ENCODE measurements around the gene CCDC91.
A peak's percentile ranks its signal among the peaks of the same experiment; 100 is the strongest.
"Not testable (repeated sequence)": the region's sequence is repeated elsewhere in the genome, so short reads cannot be mapped to it uniquely, and the experiment has no call there.

Gene CCDC91

DNA sequence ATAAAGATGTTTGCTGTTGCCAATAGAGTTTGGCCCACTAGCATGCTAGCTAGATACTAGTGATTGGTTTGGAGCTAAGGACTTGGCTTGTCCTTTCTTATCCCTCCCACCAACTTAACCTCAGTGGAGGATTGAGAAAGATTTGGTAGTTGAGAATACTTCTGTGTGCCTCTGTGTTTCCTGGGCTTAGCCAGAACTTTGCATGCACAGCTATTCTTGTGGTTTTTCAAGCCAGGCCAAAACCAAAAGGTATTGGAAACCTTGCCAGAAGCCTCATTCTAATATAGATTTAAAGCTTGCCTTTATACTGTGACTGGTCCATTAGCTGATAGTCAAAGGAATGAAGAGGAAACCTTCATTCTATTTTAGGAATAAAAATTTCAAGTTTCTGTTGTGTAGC lies 188.5 kb downstream of the CCDC91 start:
- DNase-seq = no peak

DNA sequence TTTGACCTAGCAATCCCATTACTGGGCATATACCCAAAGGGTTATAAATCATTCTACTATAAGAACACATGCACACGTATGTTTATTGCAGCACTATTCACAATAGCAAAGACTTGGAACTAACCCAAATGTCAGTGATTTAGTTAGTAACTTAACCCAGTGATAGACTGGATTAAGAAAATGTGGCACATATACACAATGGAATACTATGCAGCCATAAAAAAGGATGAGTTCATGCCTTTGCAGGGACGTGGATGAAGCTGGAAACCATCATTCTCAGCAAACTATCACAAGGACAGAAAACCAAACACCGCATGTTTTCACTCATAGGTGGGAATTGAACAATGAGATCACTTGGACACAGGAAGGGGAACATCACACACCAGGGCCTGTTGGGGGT lies 189.5 kb downstream of the CCDC91 start:
- DNase-seq = not testable (repeated sequence)

DNA sequence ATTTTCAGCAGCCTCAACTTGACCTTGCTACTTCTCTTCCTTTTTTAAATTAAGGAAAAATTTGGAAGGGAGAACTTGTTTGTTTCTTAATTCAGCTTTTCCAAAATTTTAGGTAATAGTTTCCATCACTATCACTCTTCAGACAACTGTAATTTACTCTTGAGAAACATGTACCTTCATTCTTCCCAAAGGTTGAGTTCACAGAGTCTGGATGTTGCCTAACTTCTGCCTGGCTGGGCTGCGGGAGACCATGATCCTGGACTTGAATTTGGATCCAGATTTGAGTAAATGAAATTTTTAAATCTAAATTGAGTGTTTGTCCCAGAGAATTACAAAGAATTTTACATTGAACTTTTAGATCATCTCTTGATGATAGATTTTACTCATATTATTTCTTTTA lies 193.1 kb downstream of the CCDC91 start:
- no peak for DNase-seq

DNA sequence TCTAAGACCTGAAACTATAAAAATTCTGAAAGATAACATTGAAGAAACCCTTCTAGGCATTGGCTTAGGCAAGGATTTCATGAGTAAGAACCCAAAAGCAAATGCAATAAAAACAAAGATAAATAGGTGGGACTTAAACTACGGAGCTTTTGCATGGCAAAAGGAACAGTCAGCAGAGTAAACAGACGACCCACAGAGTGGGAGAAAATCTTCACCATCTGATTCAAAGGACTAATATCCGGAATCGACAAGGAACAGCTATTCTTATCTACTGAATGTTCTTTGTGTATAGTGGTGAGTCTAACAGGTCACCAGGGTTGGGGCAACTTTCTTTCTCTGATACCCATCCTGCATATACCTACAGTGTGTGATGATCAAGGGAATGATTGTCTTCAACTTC lies 198.6 kb downstream of the CCDC91 start:
- DNase-seq = no peak

DNA sequence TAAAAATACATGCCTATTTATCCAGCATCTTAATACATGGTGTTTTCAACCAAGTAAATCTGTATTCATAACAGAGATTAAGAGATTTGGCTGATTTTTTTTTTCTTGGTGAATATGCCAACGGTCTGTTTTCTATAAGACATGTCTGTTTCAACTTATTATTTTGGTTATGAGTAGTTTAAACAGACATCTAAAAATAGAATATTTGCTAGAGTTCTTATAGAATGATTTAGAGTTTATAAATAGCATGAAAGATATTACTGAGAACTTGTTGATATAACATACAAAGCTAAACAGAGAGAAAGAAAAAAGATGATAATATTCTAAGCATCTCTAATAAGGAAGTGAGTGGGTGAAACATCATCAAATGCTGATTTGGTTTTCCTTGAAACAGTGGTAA lies 199.9 kb downstream of the CCDC91 start:
- no peak for DNase-seq

DNA sequence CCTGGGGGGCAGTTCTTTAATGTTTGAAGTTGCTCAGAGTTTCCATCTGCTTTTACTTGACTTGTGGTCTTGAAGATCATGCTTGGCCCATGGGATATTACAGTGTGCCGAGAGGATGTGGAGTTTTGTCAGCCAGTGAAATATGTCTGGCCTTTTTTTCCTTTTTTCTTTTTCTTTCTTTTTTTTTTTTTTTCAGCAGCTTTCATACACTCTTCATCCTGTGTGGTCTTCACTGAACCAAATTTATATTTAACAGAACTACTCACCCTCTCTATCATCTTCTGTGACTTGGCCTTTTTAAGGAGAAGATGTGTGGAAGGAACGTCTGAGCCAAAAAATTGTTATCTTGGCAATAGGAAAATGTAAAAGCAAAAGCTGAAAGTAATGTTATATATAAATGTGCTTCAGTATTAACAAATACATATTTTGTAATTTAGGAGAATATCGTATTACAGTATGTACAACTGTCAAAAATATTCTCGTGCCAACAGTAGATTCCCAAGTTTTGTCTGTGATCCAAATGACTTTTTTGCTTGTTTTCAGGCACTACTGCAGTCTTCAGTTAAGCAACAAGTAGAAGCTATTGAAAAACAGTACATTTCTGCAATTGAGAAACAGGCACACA lies 200.6 kb downstream of the CCDC91 start:
- DNase-seq = no peak

DNA sequence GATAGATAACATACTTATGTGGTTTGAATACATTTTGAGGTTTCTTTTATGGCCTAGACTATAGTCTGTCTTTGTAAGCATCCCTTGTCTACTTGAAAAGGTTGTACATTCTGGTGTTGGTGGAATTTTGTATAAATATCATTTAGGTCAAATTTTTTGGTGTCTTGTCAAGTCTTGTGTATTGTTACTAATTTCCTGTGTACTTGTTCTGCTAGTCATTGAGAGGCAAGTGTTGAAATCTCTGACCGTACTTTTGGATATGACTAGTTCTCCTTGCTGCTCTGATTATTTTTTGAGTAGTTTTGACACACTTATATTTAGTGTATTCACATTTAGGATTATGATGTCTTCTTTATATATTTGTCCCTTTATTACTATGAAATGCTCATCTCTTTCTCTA lies 219.6 kb downstream of the CCDC91 start:
- DNase-seq = no peak

DNA sequence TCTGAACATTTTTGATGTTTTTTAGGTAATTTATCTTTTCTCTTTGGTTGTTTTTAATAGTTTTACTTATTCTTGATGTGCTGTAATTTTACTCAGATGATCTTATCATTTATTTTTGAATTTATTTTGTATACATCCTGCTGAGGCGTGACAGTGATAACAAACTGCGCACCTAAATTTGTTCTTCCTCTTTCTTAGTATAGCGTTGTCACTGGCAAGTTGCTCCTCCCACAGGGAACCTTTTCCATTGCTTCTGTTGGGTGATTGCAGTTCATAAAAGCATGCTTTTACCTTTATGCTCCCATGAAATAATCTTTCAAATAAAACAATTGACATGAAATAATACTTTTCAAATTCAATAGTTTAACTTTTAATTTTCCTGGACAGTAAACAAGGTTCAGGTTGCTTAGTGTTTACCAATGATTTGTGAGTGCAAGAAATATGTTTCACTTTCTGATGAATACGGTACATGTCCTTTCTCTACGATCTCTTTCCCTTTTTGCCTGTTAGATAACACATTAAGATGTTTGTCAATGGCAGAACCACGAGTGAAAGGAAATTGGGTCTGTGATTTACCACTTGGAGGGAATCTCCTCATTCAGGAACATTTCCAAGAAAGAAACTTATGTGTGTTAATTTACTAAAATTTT lies 223.3 kb downstream of the CCDC91 start:
- no peak for DNase-seq

DNA sequence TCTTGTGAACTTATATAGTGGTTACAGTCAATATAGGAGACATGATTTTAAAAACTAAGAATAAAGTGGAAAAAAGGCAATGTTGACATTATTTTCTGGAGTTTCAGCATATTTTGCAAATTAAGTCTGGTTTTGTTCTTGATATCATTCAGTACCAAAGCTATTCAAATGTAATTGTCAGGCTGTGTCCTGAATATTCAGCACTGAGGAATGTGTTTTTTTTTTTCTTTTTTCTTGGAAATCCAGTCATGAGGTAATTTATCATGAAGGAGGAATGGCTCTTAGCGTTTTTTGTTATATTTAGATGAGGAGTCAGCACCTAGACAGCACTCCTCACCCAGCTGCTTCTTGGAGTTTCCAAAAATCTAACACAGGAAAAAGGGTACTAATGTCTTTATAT lies 225.5 kb downstream of the CCDC91 start:
- DNase-seq = no peak

DNA sequence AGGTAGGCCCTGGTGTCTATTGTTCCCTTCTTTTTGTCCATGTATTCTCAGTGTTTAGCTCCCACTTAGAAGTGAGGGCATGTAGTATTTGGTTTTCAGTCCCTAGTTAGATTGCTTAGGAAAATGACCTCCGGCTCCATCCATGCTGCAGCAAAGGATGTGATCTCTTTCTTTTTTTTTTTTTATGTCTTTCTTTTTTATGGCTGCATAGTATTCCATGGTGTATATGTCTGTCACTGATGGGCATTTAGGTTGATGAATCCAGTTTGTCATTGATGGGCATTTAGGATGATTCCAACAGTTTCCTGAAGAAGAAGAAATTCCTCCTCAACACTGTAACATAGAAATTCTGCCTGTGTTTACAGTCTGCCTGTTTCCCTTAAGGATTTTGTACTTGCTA lies 231.1 kb downstream of the CCDC91 start:
- DNase-seq = no peak

DNA sequence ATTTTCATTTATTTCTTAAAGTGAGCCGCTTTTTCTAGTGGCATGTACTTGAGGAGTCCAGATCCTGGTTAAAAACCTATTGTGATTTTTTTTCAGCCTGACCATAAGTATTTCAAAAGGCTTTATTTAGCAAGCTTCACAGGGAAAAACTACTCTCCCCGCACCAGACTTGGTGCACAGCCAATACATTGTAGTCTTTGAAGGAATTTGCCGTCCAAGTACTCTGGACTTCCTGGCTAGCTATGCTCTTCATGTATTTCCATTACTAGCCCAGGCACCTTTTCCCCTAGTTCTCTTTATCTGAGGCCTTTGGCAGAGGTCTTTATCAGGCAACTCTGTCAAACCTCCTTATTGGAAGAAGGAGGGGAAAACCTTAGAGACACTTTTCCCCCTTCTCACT lies 234.7 kb downstream of the CCDC91 start:
- DNase-seq = no peak

DNA sequence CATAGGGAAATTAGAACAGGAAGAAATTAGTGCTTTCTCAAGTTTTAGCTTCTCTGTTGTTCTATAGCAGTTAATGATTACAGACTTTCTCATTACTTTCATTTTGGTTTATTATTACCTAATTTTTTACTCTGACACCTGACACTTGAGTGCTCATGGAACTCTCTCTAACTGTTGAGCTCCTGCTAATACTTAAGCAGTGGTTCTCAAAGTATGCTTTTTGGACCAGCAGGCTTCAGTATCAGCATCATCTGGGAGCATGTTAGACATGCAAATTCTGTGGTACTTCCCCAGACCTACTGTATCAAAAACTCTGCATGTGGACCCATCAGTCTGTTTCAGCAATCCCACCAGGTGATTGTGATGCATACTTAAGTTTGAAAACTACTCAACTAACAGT lies 235.3 kb downstream of the CCDC91 start:
- DNase-seq = no peak

DNA sequence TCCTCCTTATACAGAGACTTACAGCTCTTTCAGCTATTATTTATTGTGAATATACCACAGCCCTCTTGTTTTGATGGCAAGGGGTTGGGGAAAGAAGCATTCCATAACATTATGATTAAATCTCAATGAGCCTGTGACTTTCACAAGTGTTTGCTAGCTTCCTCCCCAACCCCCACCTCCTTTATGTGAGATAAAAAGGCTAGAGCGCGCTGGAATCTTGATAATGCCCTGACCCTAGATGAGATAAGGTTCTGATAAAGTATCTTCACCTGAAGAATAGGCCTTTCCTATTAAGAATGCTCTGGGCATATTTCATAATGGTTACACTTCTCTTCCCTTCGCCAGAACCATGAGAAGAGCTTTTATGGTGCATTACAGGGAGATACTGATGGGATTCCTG lies 236.8 kb downstream of the CCDC91 start:
- DNase-seq = no peak

DNA sequence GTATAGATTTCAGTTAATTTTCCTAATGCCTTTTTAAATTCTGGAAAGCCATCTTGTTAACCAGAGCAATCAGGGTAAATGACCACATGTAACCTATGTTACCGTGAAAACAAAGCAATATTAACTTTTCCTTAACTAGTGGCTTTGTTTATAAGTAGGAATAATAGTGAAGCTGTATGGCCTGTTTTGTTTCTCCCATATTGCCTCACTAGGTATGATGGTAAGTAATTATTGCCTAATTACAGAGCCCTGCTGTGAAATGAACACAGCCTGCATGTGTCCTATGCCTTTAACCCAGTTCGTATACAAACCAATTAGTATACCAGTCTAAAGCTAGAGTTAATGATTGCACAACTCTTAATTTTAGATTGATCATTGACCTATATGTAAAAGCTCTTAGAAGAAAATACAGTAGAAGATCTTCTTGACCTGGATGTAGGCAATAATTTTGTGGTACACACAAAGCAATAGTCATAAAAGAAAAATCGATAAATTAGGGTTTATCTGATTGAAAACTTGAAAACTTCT lies 249.9 kb downstream of the CCDC91 start:
- peak; percentile 54 for DNase-seq

DNA sequence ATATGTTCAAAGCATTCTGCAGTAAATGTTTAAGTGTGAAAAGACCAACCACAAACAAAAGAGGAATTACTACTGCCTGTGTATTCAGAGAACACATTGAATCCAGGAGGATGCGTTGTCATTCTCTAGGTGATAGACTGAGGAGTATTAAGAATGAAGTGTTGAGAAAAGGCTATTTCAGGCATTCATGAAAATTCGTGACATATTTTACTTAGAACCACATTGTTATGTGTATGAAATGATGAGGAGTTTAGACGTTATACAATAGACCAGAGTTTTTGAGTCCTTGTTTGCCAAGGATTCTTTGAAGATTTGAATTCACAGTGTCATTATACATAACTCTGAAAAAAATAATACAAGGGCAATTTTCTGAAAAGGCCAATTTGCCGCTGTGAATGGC lies 251.8 kb downstream of the CCDC91 start:
- DNase-seq = no peak

DNA sequence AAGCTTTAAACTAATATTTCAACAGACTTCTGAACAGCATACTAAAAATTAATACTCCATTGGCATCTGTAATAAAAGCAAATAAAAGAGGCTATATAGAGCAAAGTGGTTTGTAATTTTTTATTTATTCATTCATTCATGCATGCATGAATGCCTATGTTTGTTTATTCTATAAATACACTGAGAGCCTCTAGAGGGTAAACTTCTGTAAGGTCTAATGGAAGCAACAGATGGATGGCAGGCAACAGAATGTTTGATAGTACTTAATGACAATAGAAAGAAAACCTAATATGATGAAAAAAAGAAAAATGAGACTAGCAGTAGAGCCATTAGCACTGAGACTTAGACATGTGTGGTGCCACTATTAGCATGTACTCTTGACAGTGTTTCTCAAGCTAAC lies 253.1 kb downstream of the CCDC91 start:
- peak; percentile 97 for DNase-seq

DNA sequence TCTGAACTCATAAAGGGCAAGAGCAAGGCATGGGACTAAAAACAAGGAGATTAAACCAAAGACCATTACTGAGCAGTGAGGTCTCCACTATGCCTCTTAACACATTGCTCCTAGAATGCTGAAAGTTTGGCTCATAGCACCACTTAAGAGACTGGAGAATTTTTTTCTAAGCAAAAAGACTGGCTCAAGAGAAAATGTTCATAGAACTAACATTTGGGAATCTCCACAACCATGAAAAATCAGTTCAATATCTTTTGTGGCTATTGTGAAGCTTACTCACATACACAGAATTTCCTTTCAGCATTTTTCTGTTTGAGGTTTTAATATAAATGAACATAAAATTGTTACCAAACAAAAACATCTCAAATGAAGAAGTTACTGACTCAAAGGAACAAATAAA lies 255.8 kb downstream of the CCDC91 start:
- DNase-seq = no peak

DNA sequence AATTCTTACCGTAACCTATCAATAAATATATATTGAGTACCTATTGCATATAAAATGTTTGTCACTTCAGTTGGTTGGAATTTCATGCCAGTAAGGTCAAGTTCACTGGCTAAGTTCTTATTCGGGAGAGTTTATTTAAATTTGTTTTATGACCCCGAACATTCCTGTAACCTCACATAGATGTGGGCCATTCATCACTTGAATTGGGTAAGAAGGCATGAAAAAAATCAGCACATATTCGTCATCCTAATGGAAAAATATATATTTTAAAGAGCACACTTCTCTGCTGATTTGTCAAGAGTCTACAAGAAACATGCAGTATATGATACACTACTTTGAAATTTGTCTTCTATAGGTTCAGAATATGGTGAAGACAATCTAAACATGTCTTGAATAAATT lies 263.4 kb downstream of the CCDC91 start:
- no peak for DNase-seq

DNA sequence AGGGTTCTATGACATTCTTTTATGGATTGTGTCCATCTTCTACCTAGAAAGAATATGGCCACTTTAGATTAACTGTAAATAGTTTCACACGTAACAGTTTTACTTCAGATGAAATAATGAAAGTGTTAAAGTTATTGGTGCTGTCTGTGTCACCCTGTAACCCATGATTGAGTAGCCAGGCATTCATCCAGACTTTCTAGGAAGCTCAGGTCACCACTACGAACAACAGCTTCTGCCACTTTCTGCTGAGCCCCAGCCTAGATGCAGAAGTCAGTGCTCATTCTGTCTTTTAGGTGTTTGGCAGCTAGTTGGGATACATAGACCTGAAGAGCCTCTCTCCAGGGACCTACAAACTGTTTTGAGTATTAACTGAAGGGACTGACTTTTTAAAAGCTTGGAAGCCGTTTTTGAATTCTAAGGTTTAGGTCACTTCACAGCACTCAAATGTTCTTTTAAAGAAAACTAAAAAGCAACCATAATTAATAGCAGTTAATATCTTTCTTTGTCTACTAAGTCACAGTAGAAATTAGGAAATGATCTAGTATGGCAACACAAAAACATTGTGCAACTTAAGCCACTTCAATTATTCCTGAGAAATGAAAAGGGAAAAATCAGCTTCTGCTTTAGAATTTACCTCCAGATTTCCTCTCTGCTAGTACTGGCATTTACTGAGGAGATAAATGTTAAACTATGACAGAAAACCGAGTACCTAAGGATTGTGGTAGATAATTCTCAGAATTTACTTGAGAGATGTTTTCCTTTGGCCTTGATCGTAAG lies 266.9 kb downstream of the CCDC91 start:
- DNase-seq = no peak

DNA sequence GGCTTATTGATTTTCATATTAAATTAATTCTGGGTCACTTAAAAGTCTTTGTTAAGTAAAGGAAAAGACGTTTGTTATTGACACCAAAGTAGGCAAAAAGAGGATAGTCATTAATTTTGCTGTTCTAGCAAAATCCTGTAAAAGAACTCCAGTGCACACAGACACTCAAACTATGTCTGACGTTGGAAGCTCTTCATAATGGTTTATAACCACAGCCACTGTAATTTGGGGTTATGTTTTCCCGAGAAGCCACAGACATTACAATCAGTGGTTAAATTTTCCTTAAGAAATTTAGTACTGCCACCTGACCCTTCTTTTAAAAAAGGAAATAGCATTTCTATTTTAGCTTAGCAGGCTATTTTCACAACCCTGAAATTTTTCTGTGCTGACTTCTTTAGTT lies 267.5 kb downstream of the CCDC91 start:
- DNase-seq = no peak

DNA sequence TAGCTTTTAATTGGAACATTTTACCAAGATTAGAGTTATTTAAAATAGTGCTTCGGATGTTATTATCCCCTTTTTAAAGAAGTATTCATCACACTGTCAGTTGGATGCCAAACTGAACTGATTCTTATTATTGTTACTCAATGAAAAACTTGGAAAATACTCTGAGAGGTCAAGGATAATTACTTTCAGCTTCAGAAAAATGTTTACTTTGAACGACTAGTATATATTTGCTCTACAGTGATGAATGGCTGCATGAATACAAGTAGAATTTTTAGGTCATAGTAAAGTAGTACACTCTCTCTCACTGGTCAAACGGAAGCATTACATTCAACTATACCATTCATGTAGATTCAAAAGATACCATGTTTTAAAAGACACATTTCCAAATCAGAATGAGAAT lies 269.2 kb downstream of the CCDC91 start:
- no peak for DNase-seq

DNA sequence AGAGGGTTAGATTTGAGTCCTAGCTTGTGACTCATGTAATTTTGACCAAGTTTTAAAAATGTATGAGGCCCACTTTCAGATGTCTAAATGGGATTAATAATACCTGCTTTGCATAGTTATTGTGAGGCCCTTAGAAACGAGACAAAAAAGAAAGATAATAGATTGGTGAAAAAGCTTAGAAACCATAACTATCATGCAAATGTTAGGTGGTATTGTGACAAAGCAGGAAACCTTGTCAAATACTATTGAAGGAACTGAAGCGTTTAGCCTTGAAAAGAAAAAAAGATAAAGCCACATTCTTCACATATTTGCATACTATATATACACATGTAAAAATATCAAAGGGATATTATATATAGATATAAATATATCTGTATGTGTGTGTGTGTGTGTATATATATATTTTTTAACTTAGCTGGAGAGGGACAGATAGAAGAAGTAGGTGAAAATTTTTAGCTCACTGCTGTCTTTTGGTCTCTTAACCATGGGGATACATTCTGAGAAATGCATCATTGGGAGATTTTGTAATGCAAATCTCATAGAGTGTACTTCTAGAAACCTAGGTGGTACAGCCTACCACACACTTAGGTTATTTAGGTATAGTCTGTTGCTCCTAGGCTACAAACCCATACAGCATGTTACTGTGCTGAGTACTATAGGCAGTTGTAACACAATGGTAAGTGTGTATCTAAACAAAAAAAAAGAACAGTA lies 270.3 kb downstream of the CCDC91 start:
- no peak for DNase-seq

DNA sequence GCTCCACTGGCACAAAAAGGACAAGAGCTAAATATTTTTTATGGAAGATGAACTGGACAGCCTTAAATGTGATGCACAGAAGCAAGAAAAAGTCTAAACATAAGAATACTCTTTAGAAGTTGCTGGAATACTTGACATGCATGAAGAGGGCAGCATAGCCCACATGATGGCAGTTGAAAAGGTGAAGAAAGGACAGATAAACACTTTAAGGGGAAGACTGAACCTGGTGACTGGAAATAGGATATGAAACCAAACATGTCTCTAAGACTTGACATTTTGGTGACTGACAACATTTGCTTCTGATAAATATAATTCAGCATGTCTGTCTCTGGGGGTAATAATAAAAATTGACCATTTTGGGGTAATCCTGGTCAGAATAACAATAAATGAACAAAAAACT lies 273.1 kb downstream of the CCDC91 start:
- no peak for DNase-seq

DNA sequence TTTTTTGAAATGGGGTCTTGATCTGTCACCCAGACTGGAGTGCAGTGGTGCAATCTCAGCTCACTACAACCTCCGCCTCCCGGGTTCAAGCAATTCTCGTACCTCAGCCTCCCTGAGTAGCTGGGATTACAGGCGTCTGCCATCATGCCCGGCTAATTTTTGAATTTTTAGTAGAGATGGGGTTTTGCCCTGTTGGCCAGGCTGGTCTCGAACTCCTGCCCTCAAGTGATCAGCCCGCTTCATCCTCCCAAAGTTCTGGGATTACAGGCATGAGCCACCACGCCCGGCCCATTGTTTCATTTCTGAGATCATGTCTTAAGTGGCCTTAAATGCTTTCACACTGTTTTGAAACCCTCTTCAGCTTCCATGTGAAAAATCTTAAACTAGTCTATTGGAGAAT lies 281.5 kb downstream of the CCDC91 start:
- DNase-seq = not testable (repeated sequence)
